ENCODE results near the gene GALNT10.

GALNT10 gene

GRCh38 chr5:154395407-154396106 is 205.0 kb downstream of the GALNT10 start:
- Histone ChIP-seq H3K27me3 (ENCODE audit: insufficient read depth, insufficient read length) (no peaks in the 10 kb centered on the region), H3K36me3 (ENCODE audit: insufficient read depth, insufficient read length, low read length) (peaks cover 8% of the 10 kb centered on the region), H3K9me3 (ENCODE audit: insufficient read depth, low read length) (no peaks in the 10 kb centered on the region), H3K9ac (ENCODE audit: insufficient read length, low read depth) (no peak overlapping the region), H3K4me1 (ENCODE audit: insufficient read depth, insufficient read length) (peaks cover 3% of the 10 kb centered on the region), H3K4me3 (ENCODE audit: insufficient read length, low read depth) (no peak overlapping the region)
- peak; percentile 44 for DNase-seq (ENCODE audit: low read depth, low spot score)
- TF ChIP-seq ZNF274 (IDR thresholded peaks at IDR 0.05; ENCODE audit: low read depth, low read length) (no peak), YY1 (IDR thresholded peaks at IDR 0.05; ENCODE audit: insufficient read depth, insufficient read length) (no peak), SUZ12 (IDR thresholded peaks at IDR 0.05; ENCODE audit: extremely low read depth, insufficient read depth, insufficient read length) (no peak)

GRCh38 chr5:154396128-154396527 is 205.6 kb downstream of the GALNT10 start:
- DNase-seq (ENCODE audit: low read depth, low spot score) = no peak
- Histone ChIP-seq H3K4me1 (ENCODE audit: insufficient read depth, insufficient read length) (peaks cover 3% of the 10 kb centered on the region), H3K4me3 (ENCODE audit: insufficient read length, low read depth) (no peak overlapping the region), H3K27me3 (ENCODE audit: insufficient read depth, insufficient read length) (no peaks in the 10 kb centered on the region), H3K9me3 (ENCODE audit: insufficient read depth, low read length) (no peaks in the 10 kb centered on the region), H3K9ac (ENCODE audit: insufficient read length, low read depth) (no peak overlapping the region), H3K36me3 (ENCODE audit: insufficient read depth, insufficient read length, low read length) (peaks cover 8% of the 10 kb centered on the region)
- TF ChIP-seq ZNF274 (IDR thresholded peaks at IDR 0.05; ENCODE audit: low read depth, low read length) (no peak), SUZ12 (IDR thresholded peaks at IDR 0.05; ENCODE audit: extremely low read depth, insufficient read depth, insufficient read length) (no peak), YY1 (IDR thresholded peaks at IDR 0.05; ENCODE audit: insufficient read depth, insufficient read length) (no peak)

GRCh38 chr5:154397652-154398406 is 207.3 kb downstream of the GALNT10 start:
- TF ChIP-seq ZNF274 (IDR thresholded peaks at IDR 0.05; ENCODE audit: low read depth, low read length) (no peak), SUZ12 (IDR thresholded peaks at IDR 0.05; ENCODE audit: extremely low read depth, insufficient read depth, insufficient read length) (no peak), YY1 (IDR thresholded peaks at IDR 0.05; ENCODE audit: insufficient read depth, insufficient read length) (no peak)
- H3K9ac ChIP-seq (ENCODE audit: insufficient read length, low read depth) = no peak overlapping the region
- no peaks in the 10 kb centered on the region for H3K9me3 ChIP-seq (ENCODE audit: insufficient read depth, low read length)
- H3K36me3 ChIP-seq (ENCODE audit: insufficient read depth, insufficient read length, low read length) = no peaks in the 10 kb centered on the region
- no peak overlapping the region for H3K4me3 ChIP-seq (ENCODE audit: insufficient read length, low read depth)
- DNase-seq (ENCODE audit: low read depth, low spot score) = no peak
- no peaks in the 10 kb centered on the region for H3K27me3 ChIP-seq (ENCODE audit: insufficient read depth, insufficient read length)
- peaks cover 3% of the 10 kb centered on the region for H3K4me1 ChIP-seq (ENCODE audit: insufficient read depth, insufficient read length)

- Histone ChIP-seq H3K4me3 (ENCODE audit: insufficient read length, low read depth) (no peak overlapping the region), H3K4me1 (ENCODE audit: insufficient read depth, insufficient read length) (peaks cover 3% of the 10 kb centered on the region), H3K27me3 (ENCODE audit: insufficient read depth, insufficient read length) (no peaks in the 10 kb centered on the region), H3K9ac (ENCODE audit: insufficient read length, low read depth) (no peak overlapping the region), H3K36me3 (ENCODE audit: insufficient read depth, insufficient read length, low read length) (no peaks in the 10 kb centered on the region), H3K9me3 (ENCODE audit: insufficient read depth, low read length) (no peaks in the 10 kb centered on the region)
- DNase-seq (ENCODE audit: low read depth, low spot score) = no peak
- no peak for TF ChIP-seq SUZ12 (IDR thresholded peaks at IDR 0.05; ENCODE audit: extremely low read depth, insufficient read depth, insufficient read length)
- no peak for TF ChIP-seq ZNF274 (IDR thresholded peaks at IDR 0.05; ENCODE audit: low read depth, low read length)
- TF ChIP-seq YY1 (IDR thresholded peaks at IDR 0.05; ENCODE audit: insufficient read depth, insufficient read length) = no peak
Observed at GRCh38 chr5:154400678-154401077, 210.1 kb downstream of the GALNT10 start.

GRCh38 chr5:154401355-154401754 is 210.8 kb downstream of the GALNT10 start:
- DNase-seq (ENCODE audit: low read depth, low spot score) = no peak
- TF ChIP-seq ZNF274 (IDR thresholded peaks at IDR 0.05; ENCODE audit: low read depth, low read length) (no peak), YY1 (IDR thresholded peaks at IDR 0.05; ENCODE audit: insufficient read depth, insufficient read length) (no peak), SUZ12 (IDR thresholded peaks at IDR 0.05; ENCODE audit: extremely low read depth, insufficient read depth, insufficient read length) (no peak)
- Histone ChIP-seq H3K9ac (ENCODE audit: insufficient read length, low read depth) (no peak overlapping the region), H3K27me3 (ENCODE audit: insufficient read depth, insufficient read length) (no peaks in the 10 kb centered on the region), H3K4me3 (ENCODE audit: insufficient read length, low read depth) (no peak overlapping the region), H3K9me3 (ENCODE audit: insufficient read depth, low read length) (no peaks in the 10 kb centered on the region), H3K4me1 (ENCODE audit: insufficient read depth, insufficient read length) (peaks cover 1% of the 10 kb centered on the region), H3K36me3 (ENCODE audit: insufficient read depth, insufficient read length, low read length) (no peaks in the 10 kb centered on the region)

- no peaks in the 10 kb centered on the region for H3K36me3 ChIP-seq (ENCODE audit: insufficient read depth, insufficient read length, low read length)
- no peaks in the 10 kb centered on the region for H3K4me1 ChIP-seq (ENCODE audit: insufficient read depth, insufficient read length)
- no peaks in the 10 kb centered on the region for H3K27me3 ChIP-seq (ENCODE audit: insufficient read depth, insufficient read length)
- TF ChIP-seq SUZ12 (IDR thresholded peaks at IDR 0.05; ENCODE audit: extremely low read depth, insufficient read depth, insufficient read length) (no peak), YY1 (IDR thresholded peaks at IDR 0.05; ENCODE audit: insufficient read depth, insufficient read length) (no peak), ZNF274 (IDR thresholded peaks at IDR 0.05; ENCODE audit: low read depth, low read length) (no peak)
- no peak for DNase-seq (ENCODE audit: low read depth, low spot score)
- no peak overlapping the region for H3K9ac ChIP-seq (ENCODE audit: insufficient read length, low read depth)
- no peaks in the 10 kb centered on the region for H3K9me3 ChIP-seq (ENCODE audit: insufficient read depth, low read length)
- H3K4me3 ChIP-seq (ENCODE audit: insufficient read length, low read depth) = no peak overlapping the region
Observed at GRCh38 chr5:154401931-154402330, 211.4 kb downstream of the GALNT10 start.

- H3K9ac ChIP-seq (ENCODE audit: insufficient read length, low read depth) = no peak overlapping the region
- H3K36me3 ChIP-seq (ENCODE audit: insufficient read depth, insufficient read length, low read length) = no peaks in the 10 kb centered on the region
- no peak for TF ChIP-seq YY1 (IDR thresholded peaks at IDR 0.05; ENCODE audit: insufficient read depth, insufficient read length)
- no peak for TF ChIP-seq ZNF274 (IDR thresholded peaks at IDR 0.05; ENCODE audit: low read depth, low read length)
- no peak for TF ChIP-seq SUZ12 (IDR thresholded peaks at IDR 0.05; ENCODE audit: extremely low read depth, insufficient read depth, insufficient read length)
- no peaks in the 10 kb centered on the region for H3K4me1 ChIP-seq (ENCODE audit: insufficient read depth, insufficient read length)
- H3K4me3 ChIP-seq (ENCODE audit: insufficient read length, low read depth) = no peak overlapping the region
- no peaks in the 10 kb centered on the region for H3K9me3 ChIP-seq (ENCODE audit: insufficient read depth, low read length)
- no peaks in the 10 kb centered on the region for H3K27me3 ChIP-seq (ENCODE audit: insufficient read depth, insufficient read length)
- DNase-seq (ENCODE audit: low read depth, low spot score) = no peak
Observed at GRCh38 chr5:154402611-154403010, 212.1 kb downstream of the GALNT10 start.

Data from NT2/D1 (cell line).